Left renal pelvis (tissue), 4 donors: ENCODE results near the gene NAALADL2. TPM values are rescaled to one million over a fixed set of nuclear protein-coding genes. Genes with fewer than 3 reads are reported as not detected.

Experiments
- DNase-seq, 4 donors: peaks; one replicate each; pipeline ENCODE4 v3.0.0-alpha.2; 2013; ENCODE audit warnings: low read depth in 4 of 4, low spot score in 3 of 4
- polyA plus RNA-seq, 4 donors: library from polyadenylated mRNA; unstranded; fragments of 120-200 nt; gene quantifications; one replicate each; pipeline ENCODE4 v1.2.1, GENCODE V29; 2013; ENCODE audit not compliant: insufficient read length in 4 of 4

Gene NAALADL2
- polyA plus RNA-seq, 4 donors: 13.6 to 25.3 (median 19.7) TPM

DNA sequence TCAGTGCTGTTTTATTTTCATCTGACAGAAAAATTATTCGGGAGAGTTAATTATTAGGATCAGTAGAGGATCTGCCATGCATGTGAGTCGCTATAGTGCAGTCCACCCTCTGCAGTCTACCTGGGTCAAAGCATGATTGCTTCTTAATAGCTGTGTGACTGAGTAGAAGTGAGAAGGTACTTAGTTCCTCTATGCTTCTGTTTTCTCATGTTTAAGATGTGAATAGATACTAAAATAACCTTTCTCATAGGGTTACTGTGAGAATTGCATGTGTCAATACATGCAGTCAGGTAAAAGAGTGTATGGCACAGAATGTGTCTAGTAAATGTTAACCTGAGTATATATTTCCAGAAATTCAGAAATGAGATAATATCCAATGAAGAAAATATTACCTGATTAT is 435.7 kb downstream of the NAALADL2 start:
- DNase-seq: no peak

- no peak for DNase-seq
Observed at GRCh38 chr3:175295248-175296130, 436.4 kb downstream of the NAALADL2 start.

GRCh38 chr3:175297216-175297615 is 438.1 kb downstream of the NAALADL2 start:
- DNase-seq: no peak

GRCh38 chr3:175301741-175302140 is 442.6 kb downstream of the NAALADL2 start:
- no peak for DNase-seq

GRCh38 chr3:175304404-175304803 is 445.3 kb downstream of the NAALADL2 start:
- DNase-seq: no peak

- no peak for DNase-seq
Observed at GRCh38 chr3:175307642-175308041, 448.5 kb downstream of the NAALADL2 start.

GRCh38 chr3:175308097-175308496 is 449.0 kb downstream of the NAALADL2 start:
- no peak for DNase-seq

DNA sequence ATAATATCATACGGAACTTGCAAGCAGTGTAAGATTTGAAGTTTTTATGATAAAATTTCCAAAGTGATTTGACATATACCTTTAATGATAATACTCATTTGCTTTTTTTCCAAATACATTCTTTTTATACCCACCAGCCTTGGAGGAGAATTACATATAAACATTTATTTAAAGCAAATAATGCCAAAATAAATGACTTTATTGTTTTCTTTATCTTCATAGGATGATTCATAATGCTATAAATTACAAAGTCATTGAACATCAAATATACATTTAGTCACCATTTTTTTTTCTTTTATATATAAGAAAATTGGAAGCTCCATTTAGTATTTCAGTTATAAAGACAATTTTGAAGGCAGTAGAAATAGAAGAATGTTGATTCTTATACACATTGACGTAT is 450.9 kb downstream of the NAALADL2 start:
- DNase-seq: no peak

GRCh38 chr3:175311404-175311803 is 452.3 kb downstream of the NAALADL2 start:
- DNase-seq: no peak

DNA sequence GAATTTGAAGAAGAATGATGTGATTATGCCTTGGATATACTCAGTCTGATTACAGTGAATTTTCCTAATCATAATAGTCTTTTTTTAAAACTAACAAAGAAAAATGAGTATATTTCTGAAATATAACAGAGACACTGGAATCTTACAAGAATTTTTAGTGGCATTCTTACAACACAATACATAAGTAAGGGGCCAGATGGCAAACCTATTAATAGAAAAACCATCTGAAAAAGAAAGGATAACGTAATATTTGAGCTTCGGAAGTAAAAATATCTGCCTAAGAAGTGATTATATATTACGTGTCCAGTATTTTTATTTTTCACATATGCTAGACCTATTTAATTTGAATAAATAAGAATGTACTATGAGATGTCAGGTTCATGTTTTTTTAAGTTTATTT is 452.8 kb downstream of the NAALADL2 start:
- DNase-seq: no peak

- DNase-seq: no peak
Observed at GRCh38 chr3:175312791-175313190, 453.7 kb downstream of the NAALADL2 start.

GRCh38 chr3:175316799-175317198 is 457.7 kb downstream of the NAALADL2 start:
- DNase-seq: no peak

DNA sequence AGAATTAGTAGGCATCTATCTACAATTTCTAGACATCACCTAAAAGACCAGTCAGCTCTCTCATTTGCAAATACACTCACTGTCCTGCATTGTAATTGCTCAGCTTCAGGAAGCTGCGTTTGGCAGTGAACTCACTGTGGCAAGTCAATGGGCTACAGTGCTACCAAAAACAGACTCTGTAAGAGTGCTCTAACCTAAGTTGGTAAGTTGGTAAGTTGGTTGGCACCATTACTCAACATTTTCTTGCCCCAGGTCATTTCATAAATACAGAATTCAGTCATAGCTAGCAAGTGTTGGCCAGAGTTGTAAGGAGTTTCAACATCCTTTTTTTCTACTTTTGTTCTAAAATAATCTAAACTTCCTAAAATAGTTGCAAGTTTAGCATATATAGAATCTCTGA is 466.3 kb downstream of the NAALADL2 start:
- DNase-seq: no peak

DNA sequence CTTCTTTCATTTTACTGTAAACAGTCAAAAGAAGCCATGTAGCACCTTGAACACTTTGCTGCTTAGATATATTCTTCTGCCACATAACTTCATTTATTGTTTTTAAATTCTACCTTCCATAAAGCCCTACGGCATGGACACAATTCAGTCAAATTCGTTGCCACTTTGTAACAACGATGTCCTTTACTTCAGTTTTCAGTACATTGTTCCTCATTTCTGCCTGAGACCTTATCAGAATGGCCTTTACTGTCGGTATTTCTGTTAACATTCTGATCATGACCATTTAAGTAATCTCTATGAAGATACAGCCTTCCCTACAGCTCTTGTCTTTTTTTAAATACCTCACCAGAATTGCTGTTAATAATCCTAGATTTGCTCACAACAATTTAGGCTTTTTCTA is 466.9 kb downstream of the NAALADL2 start:
- DNase-seq: no peak

GRCh38 chr3:175329373-175329772 is 470.2 kb downstream of the NAALADL2 start:
- DNase-seq: no peak

DNA sequence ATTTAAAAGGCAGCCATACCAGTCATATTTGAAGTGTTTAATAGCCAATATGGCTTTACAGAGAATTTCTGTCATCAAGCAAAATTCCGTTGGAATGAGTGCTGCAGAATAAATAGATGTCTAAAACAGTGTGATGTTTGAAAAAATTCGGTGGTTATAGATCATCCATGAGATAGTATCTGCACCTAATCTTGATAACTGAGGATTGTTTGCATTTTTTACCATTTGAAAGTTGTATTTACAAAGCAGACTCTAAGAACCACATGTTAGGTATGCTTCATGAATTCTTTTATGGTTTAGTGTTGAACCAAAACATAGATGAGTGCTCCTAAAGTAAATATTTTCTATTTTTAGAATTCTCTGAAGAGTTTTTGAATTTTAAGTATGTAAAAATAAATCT is 476.1 kb downstream of the NAALADL2 start:
- no peak for DNase-seq

DNA sequence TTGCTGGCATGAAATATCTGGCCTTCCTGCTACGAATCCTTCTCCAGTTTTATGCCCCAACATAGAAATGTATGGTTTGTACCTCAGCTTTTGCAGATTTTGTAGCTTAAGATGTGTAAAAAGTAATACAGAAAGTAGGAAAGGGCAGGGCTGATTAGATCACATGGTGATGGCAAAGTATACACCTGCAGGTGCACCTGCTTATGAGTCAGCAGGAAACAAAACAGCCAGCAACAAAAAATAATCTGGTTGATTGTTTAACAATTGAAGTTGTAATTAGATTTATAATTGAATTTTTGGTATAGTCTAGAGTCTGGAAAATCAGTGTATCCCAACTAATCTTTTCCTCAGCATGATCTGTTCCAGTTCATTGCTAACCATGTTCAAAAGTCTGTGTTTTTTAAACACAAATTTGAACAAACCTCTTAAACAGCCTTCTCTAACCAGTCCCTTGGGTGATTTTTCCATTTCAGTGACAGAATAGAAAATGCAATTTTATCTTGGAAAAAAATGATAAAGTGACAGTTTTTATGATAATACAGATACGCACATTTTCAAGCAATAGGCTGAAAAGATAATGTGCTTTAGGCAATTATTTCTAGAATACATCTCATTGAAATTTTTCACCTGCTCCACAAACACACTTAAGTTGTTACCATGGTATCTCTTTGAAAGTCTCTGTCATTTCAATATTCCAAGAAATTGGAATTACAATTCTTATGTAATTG is 477.4 kb downstream of the NAALADL2 start:
- DNase-seq: no peak

GRCh38 chr3:175337631-175338030 is 478.5 kb downstream of the NAALADL2 start:
- DNase-seq: no peak

GRCh38 chr3:175338775-175339535 is 479.8 kb downstream of the NAALADL2 start:
- no peak for DNase-seq

DNA sequence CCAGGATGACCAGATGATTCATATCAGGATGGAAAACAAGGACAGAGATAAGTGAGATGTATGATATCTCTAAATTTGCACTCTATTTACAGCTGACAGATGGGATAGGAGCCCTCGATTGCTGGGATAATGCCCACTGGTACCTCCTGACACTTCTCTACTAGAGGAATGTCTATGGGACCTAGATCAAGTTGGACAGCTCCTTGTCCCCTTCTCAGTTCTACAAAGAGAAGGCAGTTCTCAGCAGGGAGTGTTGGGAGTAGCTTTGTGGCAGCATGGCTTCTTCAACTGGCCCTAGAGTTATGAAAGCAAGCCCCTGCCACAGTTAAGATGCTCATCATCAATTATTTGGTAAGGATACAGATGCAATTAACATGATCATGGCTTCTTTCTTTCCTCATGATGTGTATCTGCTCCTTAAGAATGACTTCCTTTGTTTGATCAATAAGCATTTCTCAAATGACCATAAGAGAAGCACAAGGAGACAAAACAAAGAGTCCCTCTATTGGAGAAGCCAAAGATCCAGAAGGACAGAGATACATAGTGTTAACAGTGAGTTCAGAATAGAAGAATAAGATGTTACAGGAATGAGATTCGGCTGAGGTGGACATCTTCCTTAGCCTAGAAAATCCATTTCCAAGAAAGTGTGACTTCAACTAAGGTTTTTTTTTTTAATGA is 481.3 kb downstream of the NAALADL2 start:
- DNase-seq: no peak

DNA sequence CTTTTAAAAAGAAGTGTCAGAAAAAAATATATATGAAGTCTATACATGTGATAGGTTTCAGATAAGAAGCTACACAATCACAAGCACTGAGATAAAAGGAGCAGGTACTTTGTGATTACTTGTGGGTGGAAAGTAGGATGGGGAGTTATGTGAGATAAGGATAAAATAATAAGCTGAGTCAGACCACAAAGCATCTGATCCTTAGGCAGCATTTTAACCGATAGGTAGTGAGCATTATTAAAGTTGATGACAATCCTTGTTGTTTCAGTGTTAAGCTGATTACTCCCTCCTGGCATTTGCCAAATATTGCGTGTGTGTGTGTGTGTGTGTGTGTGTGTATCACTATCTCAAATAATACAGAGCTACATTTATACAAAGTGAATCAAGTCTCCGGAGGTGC is 483.1 kb downstream of the NAALADL2 start:
- no peak for DNase-seq
